ENCODE measurements around the gene CTNNBL1. TPM values are rescaled to one million over a fixed set of nuclear protein-coding genes. Genes with fewer than 3 reads are reported as not detected.

Gene CTNNBL1
- total RNA-seq, 1 donor from 2014 or later: 67.0 TPM

DNA sequence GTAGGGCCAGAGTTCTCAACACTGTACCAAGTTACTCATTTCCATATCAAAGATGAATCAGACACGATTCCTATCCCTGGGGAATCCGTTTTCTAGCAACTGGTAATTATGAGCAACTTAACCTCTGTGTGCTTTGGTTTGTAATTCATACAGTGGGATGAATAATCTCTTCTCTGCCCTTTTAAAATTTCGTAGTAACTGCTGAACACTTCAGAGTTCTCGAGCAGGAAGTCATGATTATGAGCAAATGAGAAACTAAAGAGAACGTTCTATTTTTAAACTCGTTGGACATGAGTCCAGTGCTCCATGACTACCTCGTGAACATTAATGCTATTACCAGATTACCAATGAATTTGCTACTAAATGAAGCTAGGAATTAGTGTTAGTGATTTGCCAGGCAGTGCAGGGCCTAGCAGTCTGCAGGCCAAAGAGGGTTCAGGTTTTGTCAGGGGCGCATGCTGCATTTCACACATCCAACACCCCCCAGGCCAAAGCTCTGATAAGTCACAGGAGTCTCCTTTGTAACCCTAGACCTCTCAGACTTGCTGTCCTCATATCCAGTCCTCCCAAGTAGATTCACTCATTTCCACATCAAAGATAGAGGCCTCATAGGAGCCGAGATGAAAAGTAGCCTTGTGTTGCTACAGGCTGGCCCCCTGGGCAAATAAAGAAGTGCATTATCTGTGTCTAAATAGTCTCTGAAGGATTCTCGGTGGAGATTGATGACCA lies 163.3 kb downstream of the CTNNBL1 start:
- TF ChIP-seq, protein P1, sequence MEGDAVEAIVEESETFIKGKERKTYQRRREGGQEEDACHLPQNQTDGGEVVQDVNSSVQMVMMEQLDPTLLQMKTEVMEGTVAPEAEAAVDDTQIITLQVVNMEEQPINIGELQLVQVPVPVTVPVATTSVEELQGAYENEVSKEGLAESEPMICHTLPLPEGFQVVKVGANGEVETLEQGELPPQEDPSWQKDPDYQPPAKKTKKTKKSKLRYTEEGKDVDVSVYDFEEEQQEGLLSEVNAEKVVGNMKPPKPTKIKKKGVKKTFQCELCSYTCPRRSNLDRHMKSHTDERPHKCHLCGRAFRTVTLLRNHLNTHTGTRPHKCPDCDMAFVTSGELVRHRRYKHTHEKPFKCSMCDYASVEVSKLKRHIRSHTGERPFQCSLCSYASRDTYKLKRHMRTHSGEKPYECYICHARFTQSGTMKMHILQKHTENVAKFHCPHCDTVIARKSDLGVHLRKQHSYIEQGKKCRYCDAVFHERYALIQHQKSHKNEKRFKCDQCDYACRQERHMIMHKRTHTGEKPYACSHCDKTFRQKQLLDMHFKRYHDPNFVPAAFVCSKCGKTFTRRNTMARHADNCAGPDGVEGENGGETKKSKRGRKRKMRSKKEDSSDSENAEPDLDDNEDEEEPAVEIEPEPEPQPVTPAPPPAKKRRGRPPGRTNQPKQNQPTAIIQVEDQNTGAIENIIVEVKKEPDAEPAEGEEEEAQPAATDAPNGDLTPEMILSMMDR (IDR thresholded peaks at IDR 0.05; ENCODE audit: insufficient read depth, low read depth, low read length): no peak
- TF ChIP-seq EZH2 (IDR thresholded peaks at IDR 0.05; ENCODE audit: insufficient read depth, low read length): no peak
- no peak for FAIRE-seq
- H3K36me3 ChIP-seq (ENCODE audit: insufficient read depth, low read length): peaks cover 8% of the 10 kb centered on the region
- H3K9me3 ChIP-seq (ENCODE audit: insufficient read depth, low read depth, low read length): no peaks in the 10 kb centered on the region
- peaks cover 4% of the 10 kb centered on the region for H4K20me1 ChIP-seq (ENCODE audit: insufficient read depth, low read length)
- H3K4me3 ChIP-seq (ENCODE audit: insufficient read depth, low read depth, low read length): no peak overlapping the region
- H3K4me1 Mint-ChIP-seq (ENCODE audit: low read depth, unreplicated experiment): peaks cover 2% of the 10 kb centered on the region
- H3K4me2 ChIP-seq (ENCODE audit: low read length): peak overlapping the region; percentile 39
- H3K36me3 Mint-ChIP-seq (ENCODE audit: low read depth, unreplicated experiment): peaks cover 24% of the 10 kb centered on the region
- H3K27me3 Mint-ChIP-seq (ENCODE audit: low read depth, unreplicated experiment): no peaks in the 10 kb centered on the region
- no peak overlapping the region for H2AFZ ChIP-seq (ENCODE audit: low read depth, low read length)
- H3K9ac ChIP-seq (ENCODE audit: low read length): no peak overlapping the region
- DNase-seq (ENCODE audit: low read depth): peak; percentile 70
- no peaks in the 10 kb centered on the region for H3K79me2 ChIP-seq (ENCODE audit: insufficient read depth, low read length)
- no peak overlapping the region for H3K27ac Mint-ChIP-seq (ENCODE audit: unreplicated experiment)
- peaks cover 6% of the 10 kb centered on the region for H3K4me1 ChIP-seq (ENCODE audit: insufficient read depth, low read length)
- H3K27me3 ChIP-seq (ENCODE audit: insufficient read depth, low read length): no peaks in the 10 kb centered on the region
- H3K4me3 Mint-ChIP-seq (ENCODE audit: unreplicated experiment): no peak overlapping the region
- peaks cover 2% of the 10 kb centered on the region for H3K9me3 Mint-ChIP-seq (ENCODE audit: unreplicated experiment)
- no peak overlapping the region for H3K27ac ChIP-seq (ENCODE audit: low read depth, low read length)

DNA sequence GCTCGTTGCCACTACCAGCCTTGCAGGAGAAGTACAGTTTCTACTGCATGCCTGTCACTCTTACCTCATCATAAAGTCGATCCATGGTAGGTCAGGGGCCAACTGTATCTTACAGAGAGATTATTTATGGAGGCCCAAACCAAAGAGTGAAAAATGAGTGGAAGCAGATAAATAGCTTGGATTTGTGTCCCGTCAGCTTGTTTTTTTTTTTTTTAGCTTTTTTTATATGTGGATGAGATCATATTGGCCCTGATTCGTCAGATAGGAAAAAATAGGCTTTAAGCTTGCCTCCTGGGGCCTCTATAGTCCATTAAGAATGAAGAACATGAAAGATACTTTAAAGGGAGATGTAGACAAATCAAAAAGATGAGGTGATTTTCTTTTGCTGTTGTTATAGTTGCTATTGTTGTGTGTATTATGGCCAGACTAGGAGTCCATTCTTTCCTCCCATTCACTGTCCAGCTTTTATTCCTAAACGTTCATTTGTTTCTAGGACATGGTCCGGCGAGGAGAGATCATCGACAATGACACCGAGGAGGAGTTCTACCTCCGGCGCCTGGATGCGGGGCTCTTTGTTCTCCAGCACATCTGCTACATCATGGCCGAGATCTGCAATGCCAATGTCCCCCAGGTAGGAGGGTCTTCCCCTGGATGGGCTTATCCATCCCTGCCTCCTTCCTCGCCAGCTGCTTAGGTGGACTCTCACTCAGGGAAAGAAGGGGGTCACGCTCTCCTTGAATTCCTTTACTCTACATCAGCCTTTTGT lies 165.8 kb downstream of the CTNNBL1 start:
- H3K9ac ChIP-seq (ENCODE audit: low read length): no peak overlapping the region
- H3K27me3 Mint-ChIP-seq (ENCODE audit: low read depth, unreplicated experiment): no peaks in the 10 kb centered on the region
- peaks cover 6% of the 10 kb centered on the region for H3K4me1 ChIP-seq (ENCODE audit: insufficient read depth, low read length)
- H3K4me2 ChIP-seq (ENCODE audit: low read length): no peak overlapping the region
- no peak overlapping the region for H3K4me3 ChIP-seq (ENCODE audit: insufficient read depth, low read depth, low read length)
- no peak overlapping the region for H3K27ac Mint-ChIP-seq (ENCODE audit: unreplicated experiment)
- H4K20me1 ChIP-seq (ENCODE audit: insufficient read depth, low read length): peaks cover 4% of the 10 kb centered on the region
- no peak for TF ChIP-seq EZH2 (IDR thresholded peaks at IDR 0.05; ENCODE audit: insufficient read depth, low read length)
- TF ChIP-seq, protein P1 (IDR thresholded peaks at IDR 0.05; ENCODE audit: insufficient read depth, low read depth, low read length): no peak
- no peak for FAIRE-seq
- no peaks in the 10 kb centered on the region for H3K79me2 ChIP-seq (ENCODE audit: insufficient read depth, low read length)
- H3K4me1 Mint-ChIP-seq (ENCODE audit: low read depth, unreplicated experiment): peaks cover 2% of the 10 kb centered on the region
- peaks cover 8% of the 10 kb centered on the region for H3K36me3 ChIP-seq (ENCODE audit: insufficient read depth, low read length)
- H3K27me3 ChIP-seq (ENCODE audit: insufficient read depth, low read length): no peaks in the 10 kb centered on the region
- no peaks in the 10 kb centered on the region for H3K9me3 ChIP-seq (ENCODE audit: insufficient read depth, low read depth, low read length)
- no peak overlapping the region for H3K4me3 Mint-ChIP-seq (ENCODE audit: unreplicated experiment)
- H3K27ac ChIP-seq (ENCODE audit: low read depth, low read length): no peak overlapping the region
- H3K9me3 Mint-ChIP-seq (ENCODE audit: unreplicated experiment): peaks cover 2% of the 10 kb centered on the region
- H3K36me3 Mint-ChIP-seq (ENCODE audit: low read depth, unreplicated experiment): peaks cover 32% of the 10 kb centered on the region
- no peak for DNase-seq (ENCODE audit: low read depth)
- no peak overlapping the region for H2AFZ ChIP-seq (ENCODE audit: low read depth, low read length)
